Vagina (tissue), 2 donors: ENCODE data around the gene BFSP2. TPM values are rescaled to one million over a fixed set of nuclear protein-coding genes. Genes with fewer than 3 reads are reported as not detected.

Source experiments
- DNase-seq, 2 donors: peaks; one replicate each; pipeline ENCODE4 v3.0.0-alpha.2; 2017; ENCODE audit errors: extremely low spot score in 2 of 2
- H3K27ac ChIP-seq: fragments of 200-600 bp; sonication (generic); one replicate; pipeline ENCODE4 v1.5.1; 2019
- H3K27me3 ChIP-seq: fragments of 200-600 bp; sonication (generic); one replicate; pipeline ENCODE4 v1.5.1; 2019
- H3K36me3 ChIP-seq, 2 donors: fragments of 200-600 bp; sonication (generic); one replicate each; pipeline ENCODE4 v1.5.1; 2017 to 2019
- H3K4me1 ChIP-seq: fragments of 200-600 bp; sonication (generic); one replicate; pipeline ENCODE4 v1.5.1; 2019
- H3K4me3 ChIP-seq, 2 donors: fragments of 200-600 bp; sonication (generic); 1 replicate in 1 of 2; 2 replicates in 1 of 2; pipeline ENCODE4 v1.5.1; 2016 to 2019
- H3K9me3 ChIP-seq: fragments of 200-600 bp; sonication (generic); one replicate; pipeline ENCODE4 v1.5.1; 2019
- CTCF ChIP-seq, 3 experiments: fragments of 450-650 bp in 2 of 3; fragments of 200-600 bp in 1 of 3; sonication (generic) in 1 of 3; IDR thresholded peaks; one replicate each; pipeline ENCODE4 v1.5.1; 2017 to 2019; ENCODE audit warnings: antibody characterized with exemption in 3 of 3, mild to moderate bottlenecking in 2 of 3, moderate library complexity in 2 of 3
- POLR2A ChIP-seq, 2 donors: fragments of 450-650 bp; IDR thresholded peaks; one replicate each; pipeline ENCODE4 v1.6.1; 2017; ENCODE audit warnings: antibody characterized with exemption in 2 of 2, mild to moderate bottlenecking in 2 of 2, moderate library complexity in 2 of 2
- POLR2AphosphoS5 ChIP-seq, 2 donors: sonication (generic); formaldehyde crosslinking; IDR thresholded peaks; one replicate each; pipeline ENCODE4 v1.9.0; 2017; ENCODE audit warnings: antibody characterized with exemption in 2 of 2, mild to moderate bottlenecking in 2 of 2, low read depth in 1 of 2; ENCODE audit not compliant: insufficient read depth in 1 of 2
- intact Hi-C: fragments of 100-400 bp; cut with DNase I; formaldehyde crosslinking; loops from one replicate; pipeline ENCODE4 v1.15.1; 2023
- total RNA-seq: library from RNA; depleted of rRNA; stranded (reverse); fragments of >200 nt; gene quantifications from one replicate; pipeline ENCODE4 v1.2.3, GENCODE V29; 2016

BFSP2 gene
- total RNA-seq, 1 donor from 2014 or later: not detected

- Histone ChIP-seq H3K4me3 (no peak overlapping the region), H3K27me3 (no peaks in the 10 kb centered on the region), H3K9me3 (no peaks in the 10 kb centered on the region), H3K27ac (no peak overlapping the region), H3K36me3 (no peaks in the 10 kb centered on the region), H3K4me1 (peaks cover 27% of the 10 kb centered on the region)
- intact Hi-C loops: no loop called here
- no peak for DNase-seq
- TF ChIP-seq POLR2AphosphoS5 (IDR thresholded peaks at IDR 0.05; ENCODE audit: insufficient read depth in 1 of 2, low read depth in 1 of 2) (no peak), CTCF (IDR thresholded peaks at IDR 0.05) (no peak), POLR2A (IDR thresholded peaks at IDR 0.05) (no peak)
Measured at GRCh38 chr3:133455281-133455680, 55.4 kb downstream of the BFSP2 start.

GRCh38 chr3:133455960-133456359 lies 56.1 kb downstream of the BFSP2 start:
- Histone ChIP-seq H3K27me3 (no peaks in the 10 kb centered on the region), H3K4me3 (no peak overlapping the region), H3K36me3 (no peaks in the 10 kb centered on the region), H3K27ac (no peak overlapping the region), H3K4me1 (peaks cover 34% of the 10 kb centered on the region), H3K9me3 (no peaks in the 10 kb centered on the region)
- TF ChIP-seq POLR2A (IDR thresholded peaks at IDR 0.05) (no peak), CTCF (IDR thresholded peaks at IDR 0.05) (no peak), POLR2AphosphoS5 (IDR thresholded peaks at IDR 0.05; ENCODE audit: insufficient read depth in 1 of 2, low read depth in 1 of 2) (no peak)
- intact Hi-C loops: no loop called here
- DNase-seq: no peak

GRCh38 chr3:133457025-133457424 lies 57.2 kb downstream of the BFSP2 start:
- Histone ChIP-seq H3K4me3 (no peak overlapping the region), H3K27ac (no peak overlapping the region), H3K27me3 (no peaks in the 10 kb centered on the region), H3K4me1 (peaks cover 41% of the 10 kb centered on the region), H3K36me3 (no peaks in the 10 kb centered on the region), H3K9me3 (no peaks in the 10 kb centered on the region)
- intact Hi-C loops: no loop called here
- no peak for TF ChIP-seq CTCF (IDR thresholded peaks at IDR 0.05)
- TF ChIP-seq POLR2A (IDR thresholded peaks at IDR 0.05): no peak
- no peak for TF ChIP-seq POLR2AphosphoS5 (IDR thresholded peaks at IDR 0.05; ENCODE audit: insufficient read depth in 1 of 2, low read depth in 1 of 2)
- DNase-seq: no peak

- peaks cover 36% of the 10 kb centered on the region for H3K4me1 ChIP-seq
- intact Hi-C loops: no loop called here
- TF ChIP-seq POLR2A (IDR thresholded peaks at IDR 0.05) (no peak), CTCF (IDR thresholded peaks at IDR 0.05) (no peak), POLR2AphosphoS5 (IDR thresholded peaks at IDR 0.05; ENCODE audit: insufficient read depth in 1 of 2, low read depth in 1 of 2) (no peak)
Measured at GRCh38 chr3:133457465-133458067, 57.7 kb downstream of the BFSP2 start.

GRCh38 chr3:133459400-133459799 lies 59.5 kb downstream of the BFSP2 start:
- no peak for TF ChIP-seq POLR2AphosphoS5 (IDR thresholded peaks at IDR 0.05; ENCODE audit: insufficient read depth in 1 of 2, low read depth in 1 of 2)
- no peak for TF ChIP-seq CTCF (IDR thresholded peaks at IDR 0.05)
- TF ChIP-seq POLR2A (IDR thresholded peaks at IDR 0.05): no peak
- Histone ChIP-seq H3K4me1 (peaks cover 29% of the 10 kb centered on the region), H3K36me3 (no peaks in the 10 kb centered on the region), H3K27ac (no peak overlapping the region), H3K27me3 (no peaks in the 10 kb centered on the region), H3K9me3 (no peaks in the 10 kb centered on the region), H3K4me3 (no peak overlapping the region)
- intact Hi-C loops: no loop called here
- DNase-seq: no peak

More at GRCh38 chr3:133457465-133458067, 57.7 kb downstream of the BFSP2 start:
- Histone ChIP-seq H3K4me3 (no peak overlapping the region), H3K36me3 (no peaks in the 10 kb centered on the region), H3K27ac (no peak overlapping the region), H3K27me3 (no peaks in the 10 kb centered on the region), H3K9me3 (no peaks in the 10 kb centered on the region)
- no peak for DNase-seq
